ENCODE results near the gene AIMP2. TPM values are rescaled to one million over a fixed set of nuclear protein-coding genes. Genes with fewer than 3 reads are reported as not detected.
"Not testable (repeated sequence)": the region's sequence is repeated elsewhere in the genome, so short reads cannot be mapped to it uniquely, and the experiment has no call there.

AIMP2 gene

GRCh38 chr7:6057316-6058129 lies 48.5 kb downstream of the AIMP2 start:
- H2BK120ac ChIP-seq (ENCODE audit: low read depth, low read length) = no peak overlapping the region
- H3K9ac ChIP-seq (ENCODE audit: low read length) = peak overlapping the region; percentile 90
- H3K36me3 ChIP-seq (ENCODE audit: control insufficient read depth in 1 of 2, insufficient read depth in 2 of 2, low read depth in 1 of 2, low read length in 2 of 2) = peaks cover 10 to 20% of the 10 kb centered on the region in 2 experiments
- H3K27me3 ChIP-seq (ENCODE audit: control insufficient read depth in 1 of 2, insufficient read depth in 1 of 2, low read length in 2 of 2) = no peaks in the 10 kb centered on the region
- DNase-seq = no peak
- 87% methylated on average over 12 of the region's 14 CpGs for WGBS
- no peak overlapping the region for H3K27ac ChIP-seq (ENCODE audit: low read length, poor library complexity, severe bottlenecking)
- H3K4me1 ChIP-seq (ENCODE audit: control insufficient read depth, insufficient read depth, low read depth, low read length) = peaks cover 6% of the 10 kb centered on the region
- no peak overlapping the region for H2BK12ac ChIP-seq (ENCODE audit: low read length in 2 of 2)
- H3K79me1 ChIP-seq (replicated peaks; ENCODE audit: low read length, poor library complexity, severe bottlenecking) = peaks cover 5% of the 10 kb centered on the region
- H3K4me3 ChIP-seq (ENCODE audit: insufficient read depth in 1 of 2, low read depth in 1 of 2, low read length in 2 of 2) = peak overlapping the region in 1 of 2 experiments; percentile 90
- no peak overlapping the region for H2AFZ ChIP-seq (ENCODE audit: low read depth, low read length)
- no peak overlapping the region for H4K91ac ChIP-seq (ENCODE audit: low read length)
- H3K14ac ChIP-seq (ENCODE audit: low read length in 2 of 2) = no peak overlapping the region
- no peak overlapping the region for H3K4ac ChIP-seq (ENCODE audit: low read depth in 1 of 2, low read length in 2 of 2)
- no peak overlapping the region for H3K18ac ChIP-seq (ENCODE audit: low read depth in 1 of 2, low read length in 2 of 2)
- H3K9me3 ChIP-seq (ENCODE audit: control insufficient read depth, low read length) = no peaks in the 10 kb centered on the region
- H4K8ac ChIP-seq (ENCODE audit: low read length) = no peak overlapping the region
- no peak overlapping the region for H2AK5ac ChIP-seq (ENCODE audit: low read length, severe bottlenecking)
- H3K4me2 ChIP-seq (ENCODE audit: low read length, poor library complexity, severe bottlenecking) = peak overlapping the region; percentile 79
- H3K23ac ChIP-seq (ENCODE audit: low read length in 2 of 2) = no peak overlapping the region
- H2BK5ac ChIP-seq (ENCODE audit: low read depth, low read length, poor library complexity, severe bottlenecking) = no peak overlapping the region
- no peak overlapping the region for H2BK15ac ChIP-seq (ENCODE audit: low read depth, poor library complexity, severe bottlenecking)

GRCh38 chr7:6059941-6060340 lies 50.9 kb downstream of the AIMP2 start:
- not testable (repeated sequence) for H3K14ac ChIP-seq (ENCODE audit: low read length in 2 of 2); H4K8ac ChIP-seq (ENCODE audit: low read length); H3K9me3 ChIP-seq (ENCODE audit: control insufficient read depth, low read length); H3K27ac ChIP-seq (ENCODE audit: low read length, poor library complexity, severe bottlenecking); H2BK120ac ChIP-seq (ENCODE audit: low read depth, low read length); H3K18ac ChIP-seq (ENCODE audit: low read depth in 1 of 2, low read length in 2 of 2); H3K4me1 ChIP-seq (ENCODE audit: control insufficient read depth, insufficient read depth, low read depth, low read length); H4K91ac ChIP-seq (ENCODE audit: low read length); H3K4me2 ChIP-seq (ENCODE audit: low read length, poor library complexity, severe bottlenecking); H3K27me3 ChIP-seq (ENCODE audit: control insufficient read depth in 1 of 2, insufficient read depth in 1 of 2, low read length in 2 of 2); H3K36me3 ChIP-seq (ENCODE audit: control insufficient read depth in 1 of 2, insufficient read depth in 2 of 2, low read depth in 1 of 2, low read length in 2 of 2); H2AFZ ChIP-seq (ENCODE audit: low read depth, low read length); H2BK12ac ChIP-seq (ENCODE audit: low read length in 2 of 2); H3K4me3 ChIP-seq (ENCODE audit: insufficient read depth in 1 of 2, low read depth in 1 of 2, low read length in 2 of 2); H2AK5ac ChIP-seq (ENCODE audit: low read length, severe bottlenecking); H3K79me1 ChIP-seq (replicated peaks; ENCODE audit: low read length, poor library complexity, severe bottlenecking); H2BK5ac ChIP-seq (ENCODE audit: low read depth, low read length, poor library complexity, severe bottlenecking); H3K4ac ChIP-seq (ENCODE audit: low read depth in 1 of 2, low read length in 2 of 2); H2BK15ac ChIP-seq (ENCODE audit: low read depth, poor library complexity, severe bottlenecking); DNase-seq; H3K9ac ChIP-seq (ENCODE audit: low read length); H3K23ac ChIP-seq (ENCODE audit: low read length in 2 of 2)
- WGBS = 98% methylated on average over 11 of the region's 11 CpGs

GRCh38 chr7:6071406-6071805 lies 62.3 kb downstream of the AIMP2 start:
- Histone ChIP-seq H3K4me3 (ENCODE audit: insufficient read depth in 1 of 2, low read depth in 1 of 2, low read length in 2 of 2) (no peak overlapping the region), H3K9ac (ENCODE audit: low read length) (no peak overlapping the region), H3K9me3 (ENCODE audit: control insufficient read depth, low read length) (no peaks in the 10 kb centered on the region), H4K8ac (ENCODE audit: low read length) (no peak overlapping the region), H4K91ac (ENCODE audit: low read length) (no peak overlapping the region), H3K36me3 (ENCODE audit: control insufficient read depth in 1 of 2, insufficient read depth in 2 of 2, low read depth in 1 of 2, low read length in 2 of 2) (no peaks in the 10 kb centered on the region), H3K27ac (ENCODE audit: low read length, poor library complexity, severe bottlenecking) (no peak overlapping the region), H3K4me2 (ENCODE audit: low read length, poor library complexity, severe bottlenecking) (no peak overlapping the region), H2BK5ac (ENCODE audit: low read depth, low read length, poor library complexity, severe bottlenecking) (no peak overlapping the region), H2AK5ac (ENCODE audit: low read length, severe bottlenecking) (no peak overlapping the region), H2AFZ (ENCODE audit: low read depth, low read length) (no peak overlapping the region), H2BK15ac (ENCODE audit: low read depth, poor library complexity, severe bottlenecking) (no peak overlapping the region), H3K4me1 (ENCODE audit: control insufficient read depth, insufficient read depth, low read depth, low read length) (no peaks in the 10 kb centered on the region), H3K14ac (ENCODE audit: low read length in 2 of 2) (no peak overlapping the region), H3K27me3 (ENCODE audit: control insufficient read depth in 1 of 2, insufficient read depth in 1 of 2, low read length in 2 of 2) (no peaks in the 10 kb centered on the region), H2BK12ac (ENCODE audit: low read length in 2 of 2) (no peak overlapping the region), H3K18ac (ENCODE audit: low read depth in 1 of 2, low read length in 2 of 2) (no peak overlapping the region), H2BK120ac (ENCODE audit: low read depth, low read length) (no peak overlapping the region), H3K79me1 (replicated peaks; ENCODE audit: low read length, poor library complexity, severe bottlenecking) (no peaks in the 10 kb centered on the region), H3K4ac (ENCODE audit: low read depth in 1 of 2, low read length in 2 of 2) (no peak overlapping the region), H3K23ac (ENCODE audit: low read length in 2 of 2) (no peak overlapping the region)
- WGBS = 85% methylated on average over 3 of the region's 3 CpGs
- no peak for DNase-seq

Small RNAs within 50 kb of the gene (small RNA-seq; reads per million reads assigned to genes)
- gene RF00019 (ENCODE audit: low read depth) = not detected
- not detected for gene RNU6-218P (ENCODE audit: low read depth)
- gene SNORA80D (ENCODE audit: low read depth) = not detected

Data from mesenchymal stem cell (in vitro differentiated cells and primary cell).